Upper lobe of right lung (tissue), 1 donor: ENCODE measurements around the gene LYZL4. TPM values are rescaled to one million over a fixed set of nuclear protein-coding genes. Genes with fewer than 3 reads are reported as not detected.

ENCODE experiments used
- ATAC-seq: fragments of 200-7000 bp; cut with Tn5 transposase; one replicate; pipeline ENCODE4 v1.9.1; 2020; ENCODE audit warnings: mild to moderate bottlenecking, moderate library complexity
- DNase-seq: peaks from one replicate; pipeline ENCODE4 v3.0.0-alpha.2; 2020
- H3K27ac ChIP-seq: fragments of 200-600 bp; one replicate; pipeline ENCODE4 v1.8.0; 2022
- H3K27me3 ChIP-seq: fragments of 200-600 bp; one replicate; pipeline ENCODE4 v1.8.0; 2022; ENCODE audit warnings: mild to moderate bottlenecking
- H3K36me3 ChIP-seq: fragments of 200-600 bp; one replicate; pipeline ENCODE4 v1.8.0; 2022
- H3K4me1 ChIP-seq: fragments of 200-600 bp; one replicate; pipeline ENCODE4 v1.8.0; 2022
- H3K4me3 ChIP-seq: fragments of 200-600 bp; one replicate; pipeline ENCODE4 v1.8.0; 2022; ENCODE audit warnings: mild to moderate bottlenecking
- H3K9me3 ChIP-seq: fragments of 200-600 bp; one replicate; pipeline ENCODE4 v1.8.0; 2022
- CTCF ChIP-seq: fragments of 200-600 bp; IDR thresholded peaks from one replicate; pipeline ENCODE4 v1.8.0; 2022; ENCODE audit warnings: antibody characterized with exemption
- intact Hi-C: fragments of 100-400 bp; cut with DNase I; formaldehyde crosslinking; loops from one replicate; pipeline ENCODE4 v1.11.0; 2022
- total RNA-seq: library from RNA; stranded (reverse); fragmentation: NEBNext Ultra II Directional; extraction: Animal tissue kit (Norgen Biotek cat#: 25700); gene quantifications from one replicate; pipeline ENCODE4 v1.2.1, GENCODE V29; 2021
- donor health status: DM: no; HTN: yes; CAD: no; lungs with severe emphysema.

Gene LYZL4
- total RNA-seq, 1 donor from 2014 or later: not detected

- no peak for DNase-seq
- Histone ChIP-seq H3K36me3 (no peaks in the 10 kb centered on the region), H3K27ac (no peak overlapping the region), H3K27me3 (peaks cover 5% of the 10 kb centered on the region), H3K4me1 (no peaks in the 10 kb centered on the region), H3K4me3 (no peak overlapping the region), H3K9me3 (peaks cover under 1% of the 10 kb centered on the region)
- ATAC-seq: no peak
- no peak for TF ChIP-seq CTCF
- intact Hi-C loops: no loop called here
Observed at GRCh38 chr3:42438193-42438592, 27.8 kb upstream of the LYZL4 start.

- H3K27me3 ChIP-seq: no peaks in the 10 kb centered on the region
- H3K4me1 ChIP-seq: no peaks in the 10 kb centered on the region
- H3K36me3 ChIP-seq: no peaks in the 10 kb centered on the region
- no peak overlapping the region for H3K27ac ChIP-seq
- DNase-seq: no peak
- intact Hi-C loops: no loop called here
- ATAC-seq: no peak
- TF ChIP-seq CTCF: no peak
- H3K4me3 ChIP-seq: no peak overlapping the region
- H3K9me3 ChIP-seq: peaks cover 14% of the 10 kb centered on the region
Observed at GRCh38 chr3:42434777-42435380, 24.5 kb upstream of the LYZL4 start.

GRCh38 chr3:42432485-42432884 lies 22.1 kb upstream of the LYZL4 start:
- TF ChIP-seq CTCF: no peak
- no peak overlapping the region for H3K27ac ChIP-seq
- intact Hi-C loops: no loop called here

GRCh38 chr3:42430781-42431532 lies 20.5 kb upstream of the LYZL4 start:
- TF ChIP-seq CTCF: no peak
- no peak for DNase-seq
- intact Hi-C loops: no loop called here
- Histone ChIP-seq H3K27me3 (no peaks in the 10 kb centered on the region), H3K4me1 (no peaks in the 10 kb centered on the region), H3K4me3 (no peak overlapping the region), H3K9me3 (peaks cover 14% of the 10 kb centered on the region), H3K36me3 (no peaks in the 10 kb centered on the region), H3K27ac (no peak overlapping the region)
- ATAC-seq: no peak

More at GRCh38 chr3:42432485-42432884, 22.1 kb upstream of the LYZL4 start:
- no peaks in the 10 kb centered on the region for H3K27me3 ChIP-seq
- H3K9me3 ChIP-seq: peaks cover 14% of the 10 kb centered on the region
- no peak for ATAC-seq
- H3K4me3 ChIP-seq: no peak overlapping the region
- no peak for DNase-seq
- no peaks in the 10 kb centered on the region for H3K4me1 ChIP-seq
- H3K36me3 ChIP-seq: no peaks in the 10 kb centered on the region

- H3K36me3 ChIP-seq: no peaks in the 10 kb centered on the region
- no peaks in the 10 kb centered on the region for H3K27me3 ChIP-seq
- peaks cover 14% of the 10 kb centered on the region for H3K9me3 ChIP-seq
- TF ChIP-seq CTCF: no peak
- H3K27ac ChIP-seq: no peak overlapping the region
- ATAC-seq (no peak), DNase-seq (no peak)
- no peak overlapping the region for H3K4me3 ChIP-seq
- intact Hi-C loops: no loop called here
- no peaks in the 10 kb centered on the region for H3K4me1 ChIP-seq
Observed at GRCh38 chr3:42428830-42429229, 18.4 kb upstream of the LYZL4 start.
